ENCODE measurements around the gene PPID.

- TF ChIP-seq CTCF (IDR thresholded peaks at IDR 0.05), result peak in 1 of 3 donors; percentile 82
- TF ChIP-seq POLR2A (IDR thresholded peaks at IDR 0.05), result peak in 1 of 2 donors; percentile 19
Observed at GRCh38 chr4:158671915-158672806, 51.0 kb downstream of the PPID start, which contains the start of gene ETFDH.

All from lower leg skin (tissue), 3 donors.